HEK293T (cell line): Measurements from ENCODE around the gene GMPPB.

Experiments used
- CTCF ChIA-PET: fragments of 350-600 bp; formaldehyde crosslinking; extraction: SDS; loops from one replicate; lab custom pipeline; 2021; ENCODE audit warnings: antibody characterized with exemption, inconsistent platforms; lab: Yijun Ruan, JAX
- POLR2A ChIA-PET: fragments of 350-600 bp; formaldehyde crosslinking; extraction: SDS; loops from one replicate; lab custom pipeline; 2020; ENCODE audit warnings: antibody characterized with exemption, inconsistent platforms; lab: Yijun Ruan, JAX
- DNase-seq: peaks from one replicate; pipeline ENCODE4 v3.0.0; 2012; ENCODE audit warnings: mixed read lengths; ENCODE audit errors: extremely low spot score
- ARNT ChIP-seq: fragments of 450-650 bp; IDR thresholded peaks from 2 replicates; pipeline ENCODE4 v1.6.1; 2017; ENCODE audit warnings: mild to moderate bottlenecking
- BHLHE40 ChIP-seq: fragments of 450-650 bp; IDR thresholded peaks from 2 replicates; pipeline ENCODE4 v1.6.1; 2016; ENCODE audit warnings: mild to moderate bottlenecking, moderate library complexity, borderline replicate concordance
- CTBP1 ChIP-seq: fragments of 450-650 bp; IDR thresholded peaks from 2 replicates; pipeline ENCODE4 v1.6.1; 2016; ENCODE audit warnings: borderline replicate concordance
- ELF4 ChIP-seq: fragments of 450-650 bp; IDR thresholded peaks from 2 replicates; pipeline ENCODE4 v1.6.1; 2017; ENCODE audit warnings: antibody characterized with exemption
- FOXA1 ChIP-seq: fragments of 450-650 bp; IDR thresholded peaks from 2 replicates; pipeline ENCODE4 v1.6.1; 2016; ENCODE audit warnings: mild to moderate bottlenecking
- FOXK2 ChIP-seq: fragments of 450-650 bp; IDR thresholded peaks from 2 replicates; pipeline ENCODE4 v1.6.1; 2016; ENCODE audit warnings: mild to moderate bottlenecking
- FOXM1 ChIP-seq: fragments of 450-650 bp; IDR thresholded peaks from 2 replicates; pipeline ENCODE4 v1.6.1; 2017; ENCODE audit warnings: mild to moderate bottlenecking, borderline replicate concordance
- HDGF ChIP-seq: fragments of 450-650 bp; IDR thresholded peaks from 2 replicates; pipeline ENCODE4 v1.6.1; 2017; ENCODE audit warnings: antibody characterized with exemption, borderline replicate concordance
- L3MBTL2 ChIP-seq: fragments of 450-650 bp; conservative IDR thresholded peaks from 2 replicates; pipeline ENCODE4 v1.6.1; 2016; ENCODE audit warnings: mild to moderate bottlenecking
- LEF1 ChIP-seq: fragments of 450-650 bp; IDR thresholded peaks from 2 replicates; pipeline ENCODE4 v1.6.1; 2017; ENCODE audit warnings: mild to moderate bottlenecking, borderline replicate concordance
- NFRKB ChIP-seq: fragments of 450-650 bp; IDR thresholded peaks from 2 replicates; pipeline ENCODE4 v1.6.1; 2016; ENCODE audit warnings: mild to moderate bottlenecking, moderate library complexity
- PKNOX1 ChIP-seq: fragments of 450-650 bp; IDR thresholded peaks from 2 replicates; pipeline ENCODE4 v1.6.1; 2016
- SP1 ChIP-seq: fragments of 450-650 bp; IDR thresholded peaks from 2 replicates; pipeline ENCODE4 v1.6.1; 2017
- SUZ12 ChIP-seq: fragments of 450-650 bp; IDR thresholded peaks from 2 replicates; pipeline ENCODE4 v1.6.1; 2016; ENCODE audit warnings: mild to moderate bottlenecking
- TARDBP ChIP-seq: fragments of 450-650 bp; IDR thresholded peaks from 2 replicates; pipeline ENCODE4 v1.6.1; 2016
- ZNF384 ChIP-seq: fragments of 450-650 bp; IDR thresholded peaks from 2 replicates; pipeline ENCODE4 v1.6.1; 2016

The GMPPB gene

GRCh38 chr3:49715611-49716121, 8.1 kb downstream of the GMPPB start:
- ChIA-PET POLR2A (no interaction called here), CTCF (no interaction called here)
- TF ChIP-seq TARDBP (no peak), HDGF (no peak), ZNF384 (no peak), PKNOX1 (no peak), L3MBTL2 (no peak), LEF1 (no peak), SP1 (no peak), NFRKB (no peak), SUZ12 (no peak)
- DNase-seq = no peak

DNA sequence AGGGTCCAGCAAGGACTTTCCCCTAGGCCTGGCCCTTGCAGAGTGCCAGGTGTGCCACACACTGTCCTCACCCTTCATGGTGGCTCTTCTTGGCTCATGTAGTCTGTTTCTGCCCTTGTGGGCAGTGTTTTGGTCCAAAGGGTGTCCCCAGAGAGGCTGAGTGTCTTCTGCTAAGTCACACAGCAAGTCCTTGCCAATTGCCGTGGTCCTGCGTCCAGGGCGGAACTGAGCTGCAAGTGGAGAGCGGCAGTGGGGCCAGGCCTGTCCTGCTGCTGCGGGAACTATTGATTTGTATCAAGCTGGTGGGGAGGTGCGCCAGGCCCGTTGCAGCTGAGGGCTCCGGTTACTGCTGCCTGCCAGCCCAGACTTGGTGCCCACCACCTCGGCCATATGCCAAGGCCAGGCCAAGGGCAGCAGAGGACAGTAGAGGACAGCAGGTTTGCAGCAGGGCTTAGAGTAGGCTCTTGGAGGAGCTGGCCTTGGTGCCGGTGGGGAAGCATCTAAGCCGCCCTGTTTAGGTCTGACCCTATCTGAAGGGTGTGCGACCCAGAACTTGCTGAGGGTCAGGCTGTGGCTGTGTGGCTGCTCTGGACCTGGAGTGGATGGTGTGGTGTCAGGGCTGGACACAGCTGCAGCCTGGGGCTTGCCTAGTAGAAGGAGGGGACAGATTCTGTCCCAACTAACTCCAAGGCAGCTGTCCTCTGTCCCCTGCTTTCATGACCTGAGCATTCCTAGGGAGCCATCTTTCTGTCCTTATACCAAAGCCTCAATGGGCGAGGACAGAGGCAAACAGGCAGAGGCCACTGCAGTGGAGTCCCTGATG, 8.8 kb downstream of the GMPPB start:
- no peak for TF ChIP-seq L3MBTL2
- TF ChIP-seq FOXK2 = no peak
- no peak for TF ChIP-seq ZNF384
- no peak for TF ChIP-seq SUZ12
- TF ChIP-seq CTBP1 = no peak
- no peak for TF ChIP-seq FOXA1
- TF ChIP-seq ARNT = no peak
- TF ChIP-seq NFRKB = no peak
- TF ChIP-seq TARDBP = no peak
- CTCF ChIA-PET = no interaction called here
- no peak for DNase-seq
- POLR2A ChIA-PET = interaction anchor here (1.5 kb wide), 1 partner anchor 9 kb away, joined by 4 read pairs; no protein-coding TSS in a partner anchor

- TF ChIP-seq NFRKB (no peak), TARDBP (no peak), PKNOX1 (no peak), L3MBTL2 (no peak), ELF4 (no peak), FOXA1 (no peak), CTBP1 (no peak), SUZ12 (no peak), SP1 (no peak), HDGF (no peak), FOXK2 (no peak), FOXM1 (no peak), LEF1 (no peak), BHLHE40 (no peak), ARNT (no peak), ZNF384 (no peak)
- DNase-seq = no peak
- ChIA-PET CTCF (no interaction called here), POLR2A (interaction anchor here (0.7 to 1.8 kb wide), 3 partner anchors 8 to 73 kb away, joined by 3 to 6 read pairs (median 4); partner anchors contain the start of gene IP6K1)
Observed at GRCh38 chr3:49713336-49714105, 10.2 kb downstream of the GMPPB start.

DNA sequence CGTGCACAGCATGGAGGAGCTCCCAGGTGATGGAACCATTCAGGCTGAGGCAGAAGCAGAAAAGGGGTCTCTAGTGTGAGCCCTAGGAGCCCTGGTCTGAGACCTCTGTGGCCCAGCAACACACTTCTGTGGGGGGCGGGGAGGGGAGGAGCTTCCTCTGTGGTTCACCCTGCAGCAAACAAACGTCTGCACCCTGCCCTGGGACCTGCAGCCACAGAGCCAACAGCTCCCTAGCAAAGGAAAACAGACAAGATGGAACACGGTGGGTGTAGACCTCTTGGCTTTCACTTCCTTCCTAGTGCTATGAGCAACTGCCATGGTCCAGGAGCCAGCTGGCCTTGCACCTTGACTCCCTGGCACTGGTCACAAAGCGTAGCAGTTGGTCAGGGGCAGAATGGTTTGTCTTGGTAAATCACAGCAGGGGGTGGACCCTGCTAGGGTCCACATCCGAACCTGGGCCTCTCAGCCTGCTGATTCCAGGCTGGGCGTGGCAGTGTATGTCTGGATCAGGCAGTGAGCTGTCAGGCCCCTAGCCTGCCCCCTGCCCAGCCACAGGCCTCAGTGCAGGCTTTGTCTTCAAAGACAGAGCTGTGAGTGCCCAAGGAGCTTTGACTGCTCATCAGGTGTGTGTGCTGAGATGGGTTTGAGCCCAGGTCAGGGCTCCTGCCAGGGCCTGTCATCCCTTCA, 11.0 kb downstream of the GMPPB start:
- ChIA-PET POLR2A (interaction anchor here (0.7 to 1.8 kb wide), 3 partner anchors 9 to 243 kb away, joined by 3 to 6 read pairs (median 3); partner anchors contain the start of gene IP6K1), CTCF (no interaction called here)
- no peak for DNase-seq
- TF ChIP-seq FOXA1 (no peak), HDGF (no peak), CTBP1 (no peak), PKNOX1 (no peak), LEF1 (no peak), SUZ12 (no peak), NFRKB (no peak), L3MBTL2 (no peak), BHLHE40 (no peak), FOXM1 (no peak), ELF4 (no peak), ARNT (no peak), SP1 (no peak), FOXK2 (no peak), TARDBP (no peak), ZNF384 (no peak)

GRCh38 chr3:49712166-49712565, 11.6 kb downstream of the GMPPB start:
- CTCF ChIA-PET = no interaction called here
- POLR2A ChIA-PET = interaction anchor here (0.9 to 1.8 kb wide), 2 partner anchors 10 to 243 kb away, joined by 3 to 6 read pairs; no protein-coding TSS in a partner anchor
- no peak for DNase-seq
- TF ChIP-seq SUZ12 (no peak), LEF1 (no peak), L3MBTL2 (no peak), TARDBP (no peak)
